H1 (cell line): ENCODE measurements around the gene SLFN12L. TPM values are rescaled to one million over a fixed set of nuclear protein-coding genes. Genes with fewer than 3 reads are reported as not detected.

Experiments
- RAD21 ChIP-seq, 2 experiments: IDR thresholded peaks in 1 of 2; conservative IDR thresholded peaks in 1 of 2; 2 replicates each; pipeline ENCODE4 v1.6.1; 2011; ENCODE audit warnings: low read depth in 2 of 2, low read length in 2 of 2, improper control_type of control experiment in 1 of 2, inconsistent platforms in 1 of 2, mild to moderate bottlenecking in 1 of 2, moderate library complexity in 1 of 2
- RXRA ChIP-seq: IDR thresholded peaks from 2 replicates; pipeline ENCODE4 v1.6.1; 2011; ENCODE audit warnings: low read depth, mild to moderate bottlenecking, low read length, moderate library complexity; ENCODE audit not compliant: insufficient read depth
- SAP30 ChIP-seq: fragments of 300-600 bp; sonication (generic); IDR thresholded peaks from 2 replicates; pipeline ENCODE4 v1.7.1; 2012; ENCODE audit warnings: low read length, moderate library complexity, mild to moderate bottlenecking, inconsistent platforms; ENCODE audit not compliant: insufficient read depth, insufficient replicate concordance
- SIRT6 ChIP-seq: IDR thresholded peaks from one replicate; pipeline ENCODE4 v1.7.1; 2012; ENCODE audit warnings: low read length, inconsistent platforms
- TBP ChIP-seq: IDR thresholded peaks from 2 replicates; pipeline ENCODE4 v1.6.1; 2011; ENCODE audit warnings: low read depth, low read length, improper control_type of control experiment
- polyA plus RNA-seq, 7 experiments: library from polyadenylated mRNA; depleted of rRNA in 3 of 7; stranded (reverse) in 5 of 7; unstranded in 2 of 7; fragments of >200 nt in 5 of 7; fragments of 200-250 nt in 2 of 7; gene quantifications; 1 replicate in 5 of 7; 2 replicates in 1 of 7; 4 replicates in 1 of 7; pipeline versions ENCODE4 v1.2.1 to v1.2.3, GENCODE V29; 2011 to 2013; ENCODE audit warnings: missing spikeins in 2 of 7, mixed read lengths in 2 of 7
- total RNA-seq: library from RNA; stranded (reverse); fragmentation: NEBNext Ultra II Directional; extraction: Animal tissue kit (Norgen Biotek cat#: 25700); gene quantifications from 2 replicates; pipeline ENCODE4 v1.2.1, GENCODE V29; 2021
- TF ChIP-seq, protein P1 (sequence below): IDR thresholded peaks from 2 replicates; pipeline ENCODE4 v1.6.1; 2012; ENCODE audit warnings: inconsistent platforms

The SLFN12L gene
- total and polyA plus RNA-seq, 2 of the 8 experiments (the other 6 are each of a cell fraction or from before 2014, with no cell fraction given), result not detected

DNA sequence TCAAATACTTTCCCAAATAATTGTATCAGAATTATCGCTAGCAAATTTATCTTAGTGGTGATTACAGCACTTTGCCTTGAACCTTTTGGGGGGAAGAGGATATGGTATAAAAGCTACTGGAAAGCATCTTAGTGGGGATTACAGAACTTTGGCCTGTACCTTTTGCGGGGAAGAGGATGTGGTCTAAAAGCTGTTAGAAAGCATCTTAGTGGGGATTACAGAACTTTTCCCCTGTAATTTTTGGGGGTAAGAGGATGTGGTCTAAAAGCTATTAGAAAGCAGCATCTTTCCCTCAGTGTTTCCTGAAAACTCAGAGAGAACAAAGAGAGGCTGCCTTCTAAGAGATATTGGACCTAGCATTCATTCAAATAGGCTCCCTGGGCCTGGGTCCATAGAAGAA, 109.2 kb downstream of the SLFN12L start (continued):
- TF ChIP-seq, protein P1, sequence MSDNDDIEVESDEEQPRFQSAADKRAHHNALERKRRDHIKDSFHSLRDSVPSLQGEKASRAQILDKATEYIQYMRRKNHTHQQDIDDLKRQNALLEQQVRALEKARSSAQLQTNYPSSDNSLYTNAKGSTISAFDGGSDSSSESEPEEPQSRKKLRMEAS, result no peak
- no peak for TF ChIP-seq RXRA
- no peak for TF ChIP-seq RAD21 (IDR thresholded peaks at IDR 0.05 in 1 of 2, conservative IDR thresholded peaks at IDR 0.05 in 1 of 2; ENCODE audit: low read depth in 2 of 2, low read length in 2 of 2)
- TF ChIP-seq SAP30, result no peak
- TF ChIP-seq TBP, result no peak
- TF ChIP-seq SIRT6, result no peak
- TF ChIP-seq, all 59 proteins: peak for 0
